GM12801 (cell line): ENCODE results near the gene MYO5B.

Experiments used
- TF ChIP-seq, protein P1 (sequence below): IDR thresholded peaks from one replicate; pipeline ENCODE4 v1.5.1; 2011; ENCODE audit warnings: control low read depth; ENCODE audit not compliant: insufficient read length; ENCODE audit errors: extremely low read depth

MYO5B gene

DNA sequence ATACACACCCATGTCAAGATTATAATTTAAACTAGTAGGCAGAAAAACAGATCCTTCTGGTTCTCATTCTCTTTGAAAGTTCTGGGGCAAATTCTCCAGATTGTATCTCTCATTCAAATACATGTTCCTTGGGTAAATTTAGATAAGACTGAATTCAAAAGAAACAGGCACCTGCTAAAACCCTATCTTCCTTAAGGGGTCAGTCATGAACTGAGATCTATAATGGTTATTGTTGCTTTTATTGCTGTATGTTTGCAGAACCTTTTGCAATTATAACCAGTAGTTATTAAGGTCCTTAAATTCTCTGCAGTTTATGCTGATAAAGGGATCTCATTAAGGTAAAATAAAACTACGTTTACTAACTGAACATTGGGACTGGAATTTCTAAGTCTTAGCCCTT lies 83.5 kb downstream of the MYO5B start:
- TF ChIP-seq, protein P1, sequence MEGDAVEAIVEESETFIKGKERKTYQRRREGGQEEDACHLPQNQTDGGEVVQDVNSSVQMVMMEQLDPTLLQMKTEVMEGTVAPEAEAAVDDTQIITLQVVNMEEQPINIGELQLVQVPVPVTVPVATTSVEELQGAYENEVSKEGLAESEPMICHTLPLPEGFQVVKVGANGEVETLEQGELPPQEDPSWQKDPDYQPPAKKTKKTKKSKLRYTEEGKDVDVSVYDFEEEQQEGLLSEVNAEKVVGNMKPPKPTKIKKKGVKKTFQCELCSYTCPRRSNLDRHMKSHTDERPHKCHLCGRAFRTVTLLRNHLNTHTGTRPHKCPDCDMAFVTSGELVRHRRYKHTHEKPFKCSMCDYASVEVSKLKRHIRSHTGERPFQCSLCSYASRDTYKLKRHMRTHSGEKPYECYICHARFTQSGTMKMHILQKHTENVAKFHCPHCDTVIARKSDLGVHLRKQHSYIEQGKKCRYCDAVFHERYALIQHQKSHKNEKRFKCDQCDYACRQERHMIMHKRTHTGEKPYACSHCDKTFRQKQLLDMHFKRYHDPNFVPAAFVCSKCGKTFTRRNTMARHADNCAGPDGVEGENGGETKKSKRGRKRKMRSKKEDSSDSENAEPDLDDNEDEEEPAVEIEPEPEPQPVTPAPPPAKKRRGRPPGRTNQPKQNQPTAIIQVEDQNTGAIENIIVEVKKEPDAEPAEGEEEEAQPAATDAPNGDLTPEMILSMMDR = no peak

DNA sequence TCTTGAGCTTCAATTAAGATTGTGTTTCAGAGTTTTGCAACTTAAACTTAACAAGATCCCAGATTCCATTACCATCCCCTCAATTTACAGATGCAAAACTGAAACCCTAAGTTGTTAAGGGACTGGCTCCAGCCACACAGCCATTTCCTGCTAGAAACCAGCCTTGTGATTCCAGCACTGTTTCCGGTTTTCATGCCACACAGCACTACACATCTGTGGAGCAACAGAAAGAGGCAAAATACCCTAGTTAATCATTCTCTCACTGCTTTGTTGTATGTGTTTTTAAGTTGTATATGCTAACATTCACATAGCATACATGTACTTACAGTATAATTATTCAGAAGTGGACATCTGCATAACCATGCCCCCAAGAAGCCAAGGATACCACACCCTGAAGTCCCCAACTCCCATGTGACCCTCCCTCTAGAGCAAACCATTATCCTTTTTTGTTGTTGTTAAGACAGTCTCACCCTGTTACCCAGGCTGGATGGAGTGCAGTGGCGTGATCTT lies 87.4 kb downstream of the MYO5B start:
- TF ChIP-seq, protein P1 = no peak

DNA sequence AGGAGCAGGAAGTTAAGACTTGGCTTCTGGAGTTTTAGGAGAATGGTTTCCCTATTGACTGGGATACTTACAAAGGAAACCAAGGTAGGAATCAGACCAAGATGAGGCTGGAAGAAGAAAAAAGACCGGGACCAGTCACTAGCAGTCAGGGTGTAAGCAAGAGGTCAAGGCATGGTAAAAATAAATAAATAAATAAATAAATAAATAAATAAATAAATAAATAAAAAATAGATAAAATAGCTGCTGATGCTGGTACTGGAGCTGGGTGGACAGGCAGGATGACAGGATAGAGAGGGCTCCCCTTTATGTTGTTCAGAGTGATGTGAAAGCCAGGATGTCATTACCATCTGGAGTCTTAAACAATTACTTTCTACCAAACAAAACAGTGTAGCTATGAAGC lies 89.9 kb downstream of the MYO5B start:
- TF ChIP-seq, protein P1 = no peak

DNA sequence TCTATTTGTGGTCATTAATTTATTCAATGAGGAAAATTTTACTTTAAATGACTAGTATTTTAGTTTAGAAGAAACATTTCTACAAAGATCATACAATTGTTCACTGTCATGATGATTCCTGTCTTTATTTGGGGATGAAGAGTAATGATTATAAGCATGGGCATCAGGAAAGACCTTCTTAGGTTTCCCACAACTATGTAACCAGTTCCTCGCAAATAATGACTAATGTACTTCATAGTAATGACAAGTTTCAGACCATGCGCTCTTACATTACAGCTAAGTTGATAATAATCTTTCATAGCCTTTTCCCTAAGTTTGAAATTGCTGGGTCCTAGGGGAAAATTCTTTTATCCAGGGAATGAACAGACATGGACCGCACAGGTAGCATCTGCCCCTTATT lies 90.5 kb downstream of the MYO5B start:
- TF ChIP-seq, protein P1 = no peak

DNA sequence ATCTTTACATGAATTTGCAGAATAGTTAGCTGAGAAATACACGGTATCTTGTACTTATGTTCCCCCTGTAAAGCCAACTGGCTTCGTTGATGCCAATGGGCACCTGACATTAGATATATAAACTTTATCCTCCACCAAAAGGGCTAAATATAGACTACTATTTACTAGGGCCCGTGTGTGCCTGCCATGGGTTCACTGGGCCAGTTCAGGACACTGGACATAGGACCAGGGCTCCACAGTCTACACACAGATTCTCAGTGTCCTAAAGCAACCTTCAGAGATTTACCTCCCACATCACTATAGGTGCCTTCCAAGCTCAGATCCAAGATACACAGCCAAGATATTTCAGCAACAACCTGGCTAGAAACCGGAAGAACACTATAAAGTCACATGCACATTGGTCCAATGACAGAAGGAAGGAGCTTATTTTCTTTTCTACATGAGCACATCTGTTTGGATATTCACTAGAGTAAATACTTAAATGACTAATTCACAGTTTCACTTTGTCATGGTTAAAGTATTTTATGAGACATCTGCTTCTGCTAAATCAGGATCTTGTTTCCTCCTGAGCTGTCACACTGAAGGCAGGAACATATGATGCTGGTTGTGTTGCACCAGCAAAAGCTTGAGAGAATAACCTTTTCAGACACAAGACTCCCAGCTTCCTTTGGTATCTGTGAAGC lies 95.1 kb downstream of the MYO5B start:
- TF ChIP-seq, protein P1 = no peak

DNA sequence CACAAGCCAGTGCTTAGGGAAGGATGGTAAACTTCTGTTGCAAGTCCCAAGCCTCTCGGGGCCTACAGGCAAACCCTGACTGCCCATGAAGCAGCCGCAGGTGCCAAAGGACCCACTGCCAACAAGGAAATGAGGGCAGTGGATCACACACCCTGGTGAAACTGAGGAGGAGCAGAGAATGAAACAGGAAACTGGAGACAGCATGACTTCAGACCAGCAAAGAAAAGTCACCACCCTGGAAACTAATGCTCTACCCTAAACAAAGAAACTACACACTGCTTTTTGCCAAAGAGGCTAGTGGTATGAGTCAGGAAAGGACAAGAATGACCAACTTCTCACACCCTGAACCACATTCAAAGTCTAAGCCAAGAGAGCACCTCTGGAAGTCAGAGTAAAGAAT lies 97.2 kb downstream of the MYO5B start:
- TF ChIP-seq, protein P1 = no peak

DNA sequence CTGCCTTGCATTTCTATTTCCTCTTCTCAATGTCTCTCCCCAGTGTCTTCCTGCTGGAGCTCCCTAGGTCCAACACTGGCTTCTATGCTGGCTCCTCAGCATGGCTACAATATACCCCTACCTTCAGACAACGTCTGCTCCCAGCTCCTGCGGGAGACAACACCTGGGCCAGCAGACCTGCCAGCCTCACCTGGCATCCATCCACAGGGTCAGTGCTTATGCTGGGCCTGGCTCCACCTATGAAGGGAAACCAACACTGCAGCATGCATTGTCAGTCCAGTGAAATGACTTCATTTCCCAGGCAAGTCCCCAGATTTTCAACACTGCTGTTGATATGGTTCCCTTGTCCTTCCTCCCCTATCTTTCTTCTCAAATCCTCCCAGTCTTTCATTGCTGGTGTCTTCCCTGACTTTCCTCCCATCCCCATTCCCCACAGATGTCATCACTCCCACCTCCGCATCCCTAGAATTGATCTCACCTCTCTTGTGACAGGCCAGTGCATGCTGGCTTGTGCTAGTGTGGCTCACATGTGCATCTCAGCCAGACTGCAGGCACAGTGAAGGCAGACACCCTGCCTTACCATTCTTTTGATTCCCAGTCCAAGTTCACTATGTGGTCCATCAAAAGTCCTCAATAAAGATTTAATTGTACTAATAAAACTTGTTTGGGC lies 98.0 kb downstream of the MYO5B start:
- TF ChIP-seq, protein P1 = no peak
